Measurements from ENCODE around the gene SUN5.

The SUN5 gene

GRCh38 chr20:32991383-32991782, 12.8 kb downstream of the SUN5 start:
- no peak for DNase-seq

DNA sequence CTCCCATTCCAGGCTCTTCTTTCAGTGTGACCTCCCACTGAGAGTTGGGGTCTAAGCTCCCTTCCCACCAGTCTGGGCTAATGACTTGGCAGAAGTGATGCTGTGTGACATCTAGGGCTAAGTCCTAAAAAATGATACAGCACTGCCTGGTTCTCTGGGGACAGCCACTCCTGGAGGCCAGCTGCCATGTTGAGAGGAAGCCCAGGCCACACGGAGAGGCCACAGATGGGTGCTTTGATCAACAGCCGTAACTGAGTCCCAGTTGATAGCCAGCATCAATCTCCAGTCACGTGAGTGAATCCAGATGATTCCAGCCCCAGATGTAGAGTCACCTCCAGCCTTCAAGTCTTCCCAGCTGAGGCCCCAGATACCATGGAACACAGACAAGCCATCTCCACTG, 13.8 kb downstream of the SUN5 start:
- DNase-seq, result no peak

- no peak for DNase-seq
Observed at GRCh38 chr20:32989507-32990283, 14.5 kb downstream of the SUN5 start.

GRCh38 chr20:32988008-32988407, 16.2 kb downstream of the SUN5 start:
- DNase-seq, result no peak

GRCh38 chr20:32987044-32987825, 17.0 kb downstream of the SUN5 start:
- DNase-seq, result no peak

DNA sequence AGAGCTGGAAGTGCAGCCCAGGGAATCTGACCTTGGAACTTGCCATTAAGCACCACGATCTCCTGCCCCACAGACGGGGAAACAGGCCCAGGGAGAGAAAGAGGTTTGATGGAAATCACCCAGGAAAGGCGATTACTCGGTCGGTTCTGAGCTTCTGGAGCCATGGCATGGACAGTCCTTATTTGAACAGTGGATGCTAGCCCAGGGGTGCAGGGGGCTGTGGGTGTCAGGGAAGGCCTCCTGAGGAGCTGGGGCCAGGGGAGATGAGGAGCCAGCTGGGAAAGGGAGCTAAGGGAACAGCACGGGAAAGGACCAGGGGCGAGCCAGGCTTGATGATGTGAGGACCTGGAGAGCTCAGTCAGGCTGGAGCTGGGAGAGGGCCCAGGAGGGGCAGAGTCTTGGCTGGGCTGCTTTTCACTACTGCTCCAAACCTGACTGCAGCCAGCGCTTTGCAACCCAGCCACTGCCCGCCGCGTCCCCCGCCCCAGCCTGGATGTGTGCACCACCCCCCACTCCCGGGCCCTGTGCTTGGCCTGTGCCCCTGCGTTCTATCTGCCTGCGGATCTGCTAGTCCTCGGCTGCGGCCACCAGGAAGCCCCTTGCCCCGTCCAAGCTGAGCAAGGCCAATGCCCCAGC, 17.8 kb downstream of the SUN5 start:
- DNase-seq, result no peak

DNA sequence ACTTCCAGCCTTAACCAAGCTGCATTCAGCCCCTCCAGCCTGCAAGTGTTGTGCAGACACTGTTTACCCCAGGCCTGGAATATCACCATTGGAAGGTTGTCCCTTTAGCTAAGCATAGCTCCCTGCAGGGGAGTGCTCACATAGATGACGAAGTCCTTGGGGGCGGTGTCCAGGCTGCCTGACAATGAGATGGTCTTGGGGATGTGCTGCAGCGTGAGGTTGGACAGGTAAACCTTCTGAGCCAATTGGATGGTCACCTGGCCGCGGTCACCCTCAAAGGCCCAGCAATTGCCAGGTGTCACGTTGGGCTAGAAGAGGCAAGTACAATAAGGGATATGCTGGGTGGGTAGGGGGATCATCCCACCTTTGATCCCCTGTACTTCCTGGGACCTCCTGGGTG, 18.6 kb downstream of the SUN5 start:
- DNase-seq, result no peak

- DNase-seq, result no peak
Observed at GRCh38 chr20:32984631-32985354, 19.4 kb downstream of the SUN5 start.

- DNase-seq, result no peak
Observed at GRCh38 chr20:32984196-32984595, 20.0 kb downstream of the SUN5 start.

GRCh38 chr20:32983459-32984112, 20.6 kb downstream of the SUN5 start:
- no peak for DNase-seq

- DNase-seq, result no peak
Observed at GRCh38 chr20:32982617-32983458, 21.4 kb downstream of the SUN5 start.

DNA sequence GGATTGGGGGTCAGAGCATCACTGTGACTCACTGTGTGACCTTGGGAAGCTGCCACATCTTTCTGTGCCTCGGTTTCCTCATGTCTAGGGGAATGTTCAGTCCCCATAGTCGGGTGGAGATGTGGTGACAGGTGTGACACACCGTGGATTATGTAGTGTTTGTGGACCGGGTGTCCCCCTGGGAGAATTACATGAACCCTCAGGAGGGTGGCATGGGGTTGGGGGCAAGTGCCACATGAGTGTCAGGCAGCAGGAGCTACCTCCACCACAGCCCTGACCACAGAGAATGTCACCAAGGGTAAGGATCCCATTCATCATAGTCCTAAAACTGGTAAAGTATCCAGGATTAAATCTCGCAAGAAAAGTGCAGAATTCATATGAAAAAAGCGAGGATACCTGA, 23.2 kb downstream of the SUN5 start:
- DNase-seq, result no peak

DNA sequence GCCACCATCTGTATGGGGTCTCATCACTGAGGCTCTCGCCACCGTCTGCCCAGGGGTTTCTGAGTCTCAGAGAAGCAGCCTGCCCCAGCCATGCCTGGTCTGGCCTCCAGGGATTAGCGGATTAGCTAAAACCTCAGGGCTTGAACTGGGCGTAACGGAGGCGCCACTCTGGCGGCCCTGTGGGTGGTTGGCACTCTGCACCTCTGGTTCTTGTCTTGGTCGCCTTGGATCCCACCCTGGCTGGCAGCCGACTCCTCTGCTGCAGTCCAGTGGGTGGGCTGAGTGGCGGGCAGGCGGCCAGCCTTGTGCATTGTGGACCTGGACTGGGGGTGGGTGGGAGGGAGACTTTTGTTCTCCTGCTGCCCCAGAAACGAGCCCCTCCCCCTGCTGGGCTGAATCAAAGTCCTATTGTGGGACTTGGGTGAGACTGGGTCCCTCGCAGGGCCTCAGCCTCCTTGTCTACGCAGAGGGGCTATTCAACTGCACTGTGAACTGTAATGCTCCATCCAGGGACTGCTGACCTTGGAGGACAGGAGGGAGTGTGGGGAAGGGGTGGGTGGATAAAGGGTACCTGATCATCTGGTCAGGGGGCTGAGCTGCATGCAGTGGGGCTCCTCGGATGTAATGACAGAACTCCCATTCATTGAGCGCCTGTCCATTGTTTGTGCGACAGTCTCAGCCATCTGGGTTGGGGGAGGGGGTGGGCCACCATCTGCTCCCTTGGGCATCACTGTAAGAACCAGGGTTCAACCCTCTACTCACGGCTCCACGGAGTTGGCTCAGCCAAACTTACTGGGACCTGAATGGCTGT, 23.9 kb downstream of the SUN5 start:
- DNase-seq, result no peak

- DNase-seq, result no peak
Observed at GRCh38 chr20:32979201-32979998, 24.8 kb downstream of the SUN5 start.

DNA sequence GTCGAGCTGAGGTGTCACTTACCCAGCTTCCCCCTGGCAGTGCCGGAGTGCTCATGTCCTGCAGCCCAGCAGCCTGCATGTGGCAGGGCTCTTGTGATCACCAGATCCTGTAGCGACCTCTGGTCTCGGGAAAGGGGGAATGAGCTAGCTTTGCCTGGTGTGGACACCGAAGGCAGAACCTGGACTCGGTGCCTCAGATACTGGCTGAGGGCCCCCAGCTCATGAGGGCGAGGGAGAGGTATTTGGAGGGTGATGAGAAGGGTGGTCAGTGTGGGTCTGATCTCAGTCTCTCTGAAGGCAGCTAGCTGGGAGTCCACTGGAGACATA, 26.3 kb downstream of the SUN5 start:
- DNase-seq, result no peak

DNA sequence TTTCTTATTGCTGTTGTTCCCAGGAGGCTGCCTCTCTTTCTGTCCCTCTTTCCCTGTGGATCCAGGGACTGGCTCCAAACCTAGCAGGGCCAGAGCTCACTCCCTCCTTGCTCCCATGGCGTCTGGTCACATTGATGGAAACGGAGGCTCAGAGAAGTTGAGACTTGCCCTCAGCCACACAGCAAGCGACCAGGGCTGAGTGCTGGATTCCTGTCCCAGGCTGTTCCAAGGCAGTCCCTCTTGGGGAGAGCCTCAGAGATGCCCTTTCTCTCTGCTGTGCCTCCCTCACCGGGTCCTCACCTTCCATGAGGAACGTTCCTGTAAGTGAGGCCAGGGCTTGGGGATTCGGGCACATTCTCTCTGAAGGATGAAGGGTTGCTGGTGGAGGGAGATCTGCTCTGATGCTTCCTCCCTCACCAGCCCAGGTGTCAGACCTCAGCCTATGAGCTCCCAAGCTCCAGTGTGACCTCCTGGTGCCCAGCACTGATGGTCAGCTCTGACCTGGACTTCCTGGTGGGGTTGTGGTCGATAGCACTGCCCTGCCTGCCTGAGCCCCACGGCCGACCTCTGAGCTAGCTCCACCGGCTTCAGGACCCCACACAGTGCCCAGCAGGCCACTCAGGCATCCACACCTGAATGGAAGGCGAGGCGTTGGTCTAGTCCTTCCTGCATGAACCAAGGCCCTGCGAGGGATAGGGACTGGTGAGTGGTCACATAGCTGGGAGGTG, 26.8 kb downstream of the SUN5 start:
- DNase-seq, result no peak

DNA sequence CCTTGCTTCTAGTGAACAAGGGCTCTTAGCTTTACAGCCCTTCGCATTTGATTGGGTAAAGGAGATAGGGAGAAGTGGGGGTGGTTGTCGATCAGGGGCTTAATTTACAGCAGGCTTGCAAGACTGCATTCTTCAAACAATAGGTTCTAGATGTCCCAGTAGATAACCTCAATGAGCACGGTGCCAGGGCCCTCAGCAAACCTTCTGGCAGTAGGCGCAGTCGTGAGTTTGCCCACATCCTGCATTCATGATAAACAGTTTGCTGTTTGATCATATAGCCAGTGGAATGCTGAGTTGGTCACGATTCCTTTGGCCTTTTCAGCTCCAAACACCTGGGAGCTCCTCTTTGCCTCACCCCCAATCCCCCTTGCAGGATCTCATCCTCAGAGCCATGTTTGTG, 27.5 kb downstream of the SUN5 start:
- no peak for DNase-seq

DNA sequence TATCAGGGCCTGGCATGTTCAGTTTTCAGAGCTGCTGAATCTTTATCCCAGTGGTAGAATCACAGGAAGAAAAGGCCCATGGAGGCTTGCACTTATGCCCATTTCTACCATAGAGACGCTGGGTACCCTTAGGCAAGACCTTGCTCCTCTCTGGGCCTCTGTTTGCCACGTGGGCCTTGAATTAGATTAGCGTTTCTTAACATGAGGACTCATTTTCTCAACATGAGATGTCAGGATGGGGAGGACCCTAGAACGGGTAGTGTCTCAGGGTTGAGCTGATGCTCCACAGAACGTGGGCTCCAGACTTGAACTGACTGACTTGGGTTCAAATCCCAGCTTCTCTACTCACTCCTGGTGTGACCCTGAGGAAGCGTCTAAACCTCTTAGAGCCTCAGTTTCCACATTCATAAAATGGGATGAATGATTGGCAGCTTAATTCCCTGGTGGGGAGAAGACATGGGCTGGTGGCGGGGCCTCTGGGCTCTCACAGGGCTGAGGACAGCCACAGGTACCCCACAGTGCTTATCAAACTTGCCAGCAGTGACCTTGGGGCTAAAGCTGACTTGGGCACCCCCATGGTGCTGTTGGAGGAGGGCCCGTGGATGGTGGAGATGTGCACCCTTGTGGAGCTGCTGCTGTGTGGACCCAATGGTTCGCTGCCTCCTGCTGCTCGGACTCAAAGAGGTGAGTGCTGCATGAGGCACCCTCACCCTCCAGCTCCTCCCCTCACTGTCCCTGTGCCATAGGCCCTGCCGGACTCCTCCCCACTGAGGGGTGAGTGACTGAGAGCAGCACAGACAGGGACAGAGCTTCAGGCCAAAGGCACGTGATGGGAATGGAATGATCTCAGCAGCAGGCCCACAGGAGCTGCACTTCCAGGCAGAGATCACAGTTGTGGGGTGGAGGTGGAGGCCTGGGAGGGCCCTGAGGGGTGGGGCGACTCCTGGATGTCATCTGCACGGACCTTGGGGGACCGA, 28.2 kb downstream of the SUN5 start:
- DNase-seq, result no peak
